ENCODE results near the gene ELOB.
"Not testable (repeated sequence)": the region's sequence is repeated elsewhere in the genome, so short reads cannot be mapped to it uniquely, and the experiment has no call there.

Gene ELOB

DNA sequence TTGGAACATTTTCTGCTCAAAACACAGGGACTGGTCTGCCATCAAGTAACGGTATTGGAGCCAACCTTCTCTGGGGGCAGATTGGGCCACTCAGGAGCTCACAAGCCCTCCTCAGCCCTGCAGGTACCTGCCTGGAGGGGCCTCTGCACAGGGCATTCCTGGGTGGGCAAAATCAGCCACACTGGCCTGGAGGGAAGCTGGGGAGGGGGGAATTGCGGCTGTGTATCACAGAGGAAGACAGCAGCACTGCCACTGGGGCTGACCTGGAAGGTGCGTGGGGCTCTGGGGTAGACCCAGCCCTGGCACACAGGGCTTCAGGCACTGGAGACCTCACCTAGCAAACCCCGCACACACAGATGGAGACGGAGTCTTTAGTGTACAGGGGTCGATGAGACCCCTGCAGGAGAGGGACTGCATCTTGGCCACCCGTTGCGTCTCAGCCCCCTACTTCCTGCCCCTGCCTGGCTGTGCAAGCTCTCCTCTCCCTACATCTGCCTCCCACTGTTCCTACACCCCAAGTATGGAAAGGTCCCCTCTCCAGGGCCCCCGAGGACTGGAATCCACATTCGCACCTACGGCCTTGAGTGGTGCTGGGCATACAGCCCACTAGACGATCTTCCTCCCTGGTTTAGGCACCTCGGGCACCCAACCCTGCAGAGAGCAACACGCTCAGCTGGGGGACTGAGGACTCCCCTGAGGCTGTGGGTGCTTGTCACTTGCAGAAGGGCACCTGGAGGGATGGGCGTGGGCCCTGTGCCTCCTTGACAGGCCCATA, 31.8 kb downstream of the ELOB start:
- DNase-seq (ENCODE audit: low read depth), result no peak

DNA sequence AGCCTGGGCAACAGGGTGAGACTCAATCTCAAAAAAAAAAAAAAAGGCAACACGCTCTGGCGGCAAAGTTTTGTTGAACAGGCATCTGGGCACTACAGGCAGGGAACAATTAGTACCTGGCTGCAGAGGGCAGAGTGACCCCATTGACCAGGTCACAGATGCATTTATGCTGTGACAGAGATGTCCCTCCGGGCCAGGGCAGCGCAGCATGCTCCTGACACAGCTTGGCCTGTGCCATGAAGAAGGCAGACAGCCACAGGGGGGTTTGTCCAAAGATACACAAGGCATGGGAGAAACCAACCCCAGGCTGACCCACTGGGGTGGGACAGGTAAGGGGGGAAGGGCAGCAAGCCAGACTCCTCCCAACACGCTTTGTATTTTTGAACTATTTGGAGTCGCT, 32.4 kb downstream of the ELOB start:
- DNase-seq (ENCODE audit: low read depth), result no peak

DNA sequence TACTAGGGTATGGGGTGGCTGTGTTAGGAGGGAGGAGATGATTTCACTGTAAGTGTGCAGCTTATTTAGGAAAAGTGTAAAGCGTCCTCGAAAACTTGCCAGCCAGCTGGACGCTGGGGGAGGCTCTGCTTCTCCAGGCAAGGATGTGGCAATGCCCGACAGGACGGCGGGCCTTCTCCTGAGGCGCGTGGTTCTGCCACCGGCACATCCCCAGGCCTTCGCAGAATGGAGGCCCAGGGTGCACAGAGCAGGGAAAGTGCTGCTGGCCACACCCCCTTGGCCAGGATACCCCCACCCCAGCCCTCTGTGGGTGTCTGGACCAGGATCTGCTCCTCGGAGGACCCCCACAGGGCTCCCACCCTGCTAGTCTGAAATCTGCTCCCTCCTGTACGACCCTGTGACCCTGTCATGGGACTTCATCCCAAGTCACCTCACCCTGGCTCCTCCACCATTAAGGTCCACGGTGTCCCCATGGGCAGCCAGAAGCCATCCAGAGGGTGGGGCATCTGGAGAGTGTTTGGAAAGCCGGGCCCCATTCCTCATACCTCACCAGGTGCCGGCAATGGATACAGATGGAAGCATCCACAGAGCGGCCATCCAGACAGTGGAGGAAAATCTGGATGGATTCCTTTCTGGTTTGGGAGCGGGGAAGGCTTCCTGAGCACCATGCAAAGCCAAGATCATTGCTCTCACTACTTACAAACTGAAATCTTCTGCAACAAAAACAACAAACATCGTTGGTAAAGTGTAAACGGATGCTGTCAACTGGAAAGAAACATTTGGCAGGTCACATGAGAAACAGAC, 33.9 kb downstream of the ELOB start:
- DNase-seq (ENCODE audit: low read depth), result no peak

DNA sequence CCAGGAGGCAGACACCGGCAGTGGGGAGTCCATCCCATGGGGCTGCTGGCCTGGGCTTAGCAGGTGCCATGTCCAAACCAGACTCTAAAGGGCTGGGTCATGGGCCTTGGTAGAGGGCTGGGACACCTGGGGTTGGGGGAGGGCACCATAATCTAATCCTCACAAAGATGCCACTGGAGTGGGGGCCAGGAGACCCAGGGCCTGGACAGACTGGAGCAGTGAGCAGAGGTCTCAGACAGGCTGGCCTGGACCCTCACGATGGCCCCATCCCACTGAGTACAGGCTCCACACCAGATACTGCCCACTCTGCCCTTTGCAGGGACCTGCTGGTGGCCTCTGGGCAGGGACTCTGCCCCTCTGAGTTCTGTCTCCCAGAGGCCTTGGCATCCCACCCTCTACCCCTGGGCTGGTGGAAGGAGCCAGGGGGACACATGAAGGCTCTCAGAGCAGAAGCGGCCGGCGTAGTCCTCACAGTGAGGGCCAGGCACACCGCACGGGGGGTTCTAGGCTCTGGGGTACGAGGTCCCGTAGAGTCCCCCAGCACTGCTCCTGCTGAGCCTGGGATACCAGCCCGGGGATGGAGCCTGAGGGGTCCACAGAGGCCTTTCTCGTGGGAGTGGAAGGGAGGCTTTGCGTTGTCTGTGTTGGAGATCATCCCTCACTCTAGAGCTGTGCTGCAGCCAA, 34.6 kb downstream of the ELOB start:
- no peak for DNase-seq (ENCODE audit: low read depth)

DNA sequence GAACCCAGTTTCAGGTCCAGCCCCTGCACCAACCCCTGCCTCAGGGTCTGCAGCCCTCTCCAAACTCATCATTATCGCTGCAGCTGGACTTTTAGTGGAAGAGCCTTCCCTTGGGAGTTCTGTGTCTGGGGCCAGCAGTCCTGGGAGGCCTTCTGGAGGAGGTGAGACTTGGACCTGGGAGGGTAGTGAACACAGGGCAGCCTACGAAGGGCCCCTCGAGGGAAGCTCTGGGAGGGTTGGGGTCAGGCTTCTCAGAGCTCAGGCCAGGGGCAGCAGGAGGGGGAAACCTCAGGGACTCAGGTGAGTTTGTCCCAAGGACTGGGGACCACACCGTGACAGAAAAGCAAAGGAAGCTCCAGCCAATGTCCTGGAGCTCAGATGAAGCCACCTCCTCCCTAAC, 35.9 kb downstream of the ELOB start:
- DNase-seq (ENCODE audit: low read depth), result no peak

DNA sequence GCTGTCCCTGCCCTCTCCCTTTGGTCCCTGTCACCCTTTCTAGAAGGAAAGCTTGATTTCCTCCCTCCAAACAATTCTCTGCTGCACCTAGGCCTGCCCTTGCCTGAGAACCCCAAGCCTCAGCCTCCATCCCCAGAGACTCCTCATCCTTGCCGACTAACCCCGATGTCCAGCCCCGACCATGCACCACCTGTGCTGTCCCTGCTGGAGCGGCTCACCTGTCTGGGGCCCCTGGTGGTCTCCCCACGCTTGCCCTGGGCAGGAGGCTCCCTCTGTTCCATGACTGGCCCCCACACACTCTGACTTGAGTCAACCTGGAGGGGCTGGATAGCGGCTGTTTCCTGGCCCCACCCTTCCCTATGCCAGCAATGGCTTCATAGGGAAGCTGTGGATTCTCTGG, 36.6 kb downstream of the ELOB start:
- DNase-seq (ENCODE audit: low read depth), result no peak

DNA sequence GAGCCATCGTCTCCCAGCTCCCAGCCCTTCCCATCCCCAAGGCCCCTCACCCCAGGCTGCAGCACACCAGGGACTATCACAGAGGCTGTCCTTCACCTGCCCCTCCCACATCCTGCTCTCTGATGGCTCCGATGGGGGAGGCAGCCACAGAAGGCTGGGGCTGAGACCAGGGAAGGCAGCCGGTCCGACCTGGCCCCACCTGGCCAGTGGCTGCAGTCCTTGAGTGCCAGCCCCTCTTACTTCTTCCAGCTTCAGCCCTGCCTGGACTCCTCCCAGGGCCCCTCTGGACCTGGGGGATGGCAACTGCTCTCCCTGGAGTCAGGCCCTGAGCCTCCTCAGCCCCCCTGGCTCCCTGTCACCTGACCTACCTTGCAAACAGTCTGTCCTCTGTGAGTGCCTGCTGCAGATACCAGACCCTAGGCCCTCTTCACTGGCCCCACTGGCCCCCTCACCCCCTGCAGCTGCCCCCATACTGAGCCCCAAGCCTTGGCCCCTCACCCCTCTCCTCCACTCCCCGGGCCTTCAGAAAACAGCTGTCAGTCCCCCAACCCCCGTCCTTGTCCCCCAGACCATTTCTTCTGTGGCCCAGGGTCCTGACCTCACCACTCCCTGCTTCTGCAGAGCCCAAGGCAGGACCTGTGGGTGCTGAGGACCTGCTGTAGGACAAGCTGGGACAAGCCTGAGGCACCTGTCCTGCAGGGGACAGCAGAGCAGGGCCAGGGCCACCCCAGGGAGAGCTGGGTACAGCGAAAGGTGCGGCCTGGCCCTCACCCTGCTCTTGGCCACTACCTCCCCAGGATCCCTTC, 37.3 kb downstream of the ELOB start:
- no peak for DNase-seq (ENCODE audit: low read depth)

DNA sequence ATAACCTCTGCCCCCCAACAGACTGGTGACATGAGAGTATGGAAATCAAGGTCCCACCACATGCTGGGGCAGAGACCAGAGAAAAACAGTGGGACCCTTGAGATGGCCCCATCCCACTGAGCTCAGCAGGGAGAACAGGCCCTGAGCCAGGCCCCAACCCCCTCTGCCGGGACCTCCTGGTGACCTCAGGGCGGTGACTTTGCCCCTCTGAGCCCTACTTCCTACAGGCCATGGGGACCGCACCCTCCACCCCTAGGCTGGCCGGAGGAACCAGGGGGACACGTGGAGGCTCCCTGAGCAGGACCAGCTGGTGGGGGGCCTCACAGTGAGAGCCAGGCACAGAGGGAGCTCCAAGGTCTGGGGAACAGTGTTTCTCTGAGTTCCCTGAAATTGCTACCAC, 38.5 kb downstream of the ELOB start:
- DNase-seq (ENCODE audit: low read depth), result no peak

DNA sequence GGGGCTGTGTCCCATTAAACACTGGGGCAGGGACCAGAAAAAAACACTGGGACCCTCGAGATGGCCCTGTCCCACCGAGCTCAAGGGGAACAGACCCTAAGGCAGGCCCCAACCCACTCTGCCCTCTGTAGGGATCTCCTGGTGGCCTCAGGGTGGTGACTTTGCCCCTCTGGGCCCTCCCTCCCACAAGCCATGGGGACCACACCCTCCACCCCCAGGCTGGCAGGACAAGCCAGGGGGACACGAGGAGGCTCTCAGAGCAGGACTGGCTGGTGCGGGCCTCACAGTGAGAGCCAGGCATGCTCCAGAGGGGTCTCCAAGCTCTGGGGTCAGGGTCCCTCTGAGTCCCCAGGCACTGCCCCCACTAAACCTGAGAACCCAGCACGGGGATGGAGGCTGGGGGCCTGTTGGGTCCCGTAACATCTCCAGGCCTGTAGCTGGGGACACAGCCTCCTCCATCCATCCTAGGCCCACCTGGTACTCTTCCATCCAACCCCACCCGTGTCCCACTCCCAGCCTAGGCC, 39.1 kb downstream of the ELOB start:
- no peak for DNase-seq (ENCODE audit: low read depth)

DNA sequence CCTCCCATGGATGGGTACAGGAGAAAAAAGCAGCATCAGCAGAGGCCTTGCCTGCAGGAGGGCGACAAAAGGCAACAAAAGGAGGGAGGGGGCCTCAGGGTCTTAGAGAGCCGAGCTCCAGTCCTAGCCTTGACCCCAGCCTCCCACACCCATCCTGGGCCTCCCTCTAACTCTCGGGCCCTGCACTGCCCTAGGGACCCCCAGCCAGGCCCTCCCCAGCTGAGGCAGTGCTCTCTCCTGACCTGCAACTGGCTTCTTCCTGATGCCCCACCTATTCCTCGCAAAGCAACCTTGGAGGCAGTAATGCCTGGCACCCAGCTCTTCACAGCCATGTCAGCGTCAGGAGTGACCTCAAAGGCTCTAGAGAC, 39.9 kb downstream of the ELOB start:
- DNase-seq (ENCODE audit: low read depth), result no peak

DNA sequence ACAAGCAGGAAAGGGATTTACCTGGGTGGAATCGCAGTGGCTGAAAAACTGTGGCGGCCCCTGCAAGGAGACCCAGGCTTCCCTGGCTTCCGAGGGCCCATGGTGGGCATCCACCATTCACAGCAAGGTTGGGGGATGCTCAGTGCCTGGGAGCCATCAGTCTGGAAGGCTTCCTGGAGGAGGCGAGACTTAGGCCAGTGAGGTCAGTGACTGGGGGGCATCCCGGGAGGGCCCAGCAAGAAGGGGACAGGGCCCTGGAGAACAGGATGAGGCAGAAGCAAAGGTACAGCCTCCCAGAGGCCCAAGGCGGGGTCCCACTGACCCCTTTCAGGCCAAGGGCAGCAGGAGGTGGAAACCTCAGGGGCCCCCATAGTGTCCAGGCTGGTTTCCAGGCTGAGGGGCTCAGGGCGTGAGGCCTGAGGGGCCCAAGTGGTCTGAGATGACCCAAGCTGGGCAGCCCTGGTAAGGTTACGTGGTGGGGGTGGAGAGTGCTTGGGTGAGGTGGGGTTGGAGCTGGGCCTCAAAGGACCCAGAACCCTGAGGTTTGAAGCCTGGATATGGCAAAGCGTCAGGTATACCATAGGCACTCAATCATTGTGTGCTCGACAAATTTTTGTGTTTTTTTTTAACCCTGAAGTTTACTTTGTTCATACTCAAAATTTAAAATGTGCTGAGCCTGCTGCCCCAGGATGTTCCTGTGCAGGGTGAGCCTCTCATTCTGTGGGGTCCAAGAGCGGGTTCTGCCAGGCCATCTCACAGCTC, 40.4 kb downstream of the ELOB start:
- DNase-seq (ENCODE audit: low read depth), result no peak

DNA sequence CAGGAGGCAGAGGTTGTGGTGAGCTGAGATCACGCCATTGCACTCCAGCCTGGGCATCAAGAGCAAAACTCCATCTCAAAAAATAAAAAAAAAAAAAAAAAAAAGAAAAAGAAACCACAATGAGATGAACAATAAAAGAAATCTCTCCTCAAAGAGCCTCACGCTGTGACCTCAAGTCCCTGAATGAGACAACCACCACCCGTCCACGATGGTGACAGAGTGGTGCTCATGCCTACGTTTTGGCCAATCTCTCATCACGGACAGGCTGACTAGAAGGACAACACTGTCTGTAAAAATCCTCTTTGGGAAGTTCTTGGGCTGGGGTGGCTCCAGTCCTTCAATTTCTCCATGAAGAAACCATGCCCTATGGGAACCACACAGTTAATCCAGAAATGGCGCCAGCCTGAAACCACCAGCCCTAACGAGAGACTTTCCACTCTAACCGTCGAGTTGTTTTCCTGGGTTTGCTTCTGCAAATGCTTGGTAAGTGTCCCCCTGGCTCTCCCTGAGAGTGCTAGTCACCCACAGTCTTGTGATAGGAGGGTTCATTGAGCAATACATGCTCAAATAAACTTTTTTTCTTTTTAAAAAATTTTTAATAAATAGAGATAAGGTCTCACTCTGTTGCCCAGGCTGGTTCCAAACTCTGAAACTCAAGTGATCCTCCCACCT, 42.1 kb downstream of the ELOB start:
- no peak for DNase-seq (ENCODE audit: low read depth)

DNA sequence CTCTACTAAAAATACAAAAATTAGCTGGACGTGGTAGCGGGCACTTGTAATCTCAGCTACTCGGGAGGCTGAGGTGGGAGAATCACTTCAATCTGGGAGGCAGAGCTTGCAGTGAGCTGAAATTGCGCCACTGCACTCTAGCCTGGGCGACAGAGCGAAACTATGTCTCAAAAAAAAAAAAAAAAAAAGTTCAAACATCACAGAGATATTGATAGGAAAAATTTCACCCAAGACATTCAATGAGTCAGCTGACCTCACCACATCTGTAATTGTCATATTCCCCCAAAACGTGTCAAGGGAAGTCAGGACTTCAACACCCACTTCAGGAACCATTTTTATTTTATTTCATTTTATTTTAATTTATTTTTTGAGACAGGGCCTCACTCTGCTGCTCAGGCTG, 49.0 kb downstream of the ELOB start:
- no peak for DNase-seq (ENCODE audit: low read depth)

DNA sequence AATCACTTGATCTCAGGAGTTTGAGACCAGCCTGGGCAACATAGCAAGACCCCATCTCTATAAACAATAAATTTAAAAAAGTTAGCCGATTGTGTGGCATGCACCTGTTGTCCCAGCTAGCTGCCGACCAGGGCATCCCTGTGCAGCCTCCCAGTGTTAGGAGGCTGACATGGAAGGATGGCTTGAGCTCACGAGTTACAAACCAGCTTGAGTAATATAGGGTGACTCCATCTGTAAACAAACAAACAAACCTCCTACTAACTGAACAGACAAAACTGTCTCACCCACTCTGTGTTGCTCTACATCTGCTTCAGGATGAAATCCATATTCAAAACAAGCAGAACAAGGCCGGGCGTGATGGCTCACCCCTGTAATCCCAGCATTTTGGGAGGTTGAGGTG, 50.2 kb downstream of the ELOB start:
- DNase-seq (ENCODE audit: low read depth), result no peak

DNA sequence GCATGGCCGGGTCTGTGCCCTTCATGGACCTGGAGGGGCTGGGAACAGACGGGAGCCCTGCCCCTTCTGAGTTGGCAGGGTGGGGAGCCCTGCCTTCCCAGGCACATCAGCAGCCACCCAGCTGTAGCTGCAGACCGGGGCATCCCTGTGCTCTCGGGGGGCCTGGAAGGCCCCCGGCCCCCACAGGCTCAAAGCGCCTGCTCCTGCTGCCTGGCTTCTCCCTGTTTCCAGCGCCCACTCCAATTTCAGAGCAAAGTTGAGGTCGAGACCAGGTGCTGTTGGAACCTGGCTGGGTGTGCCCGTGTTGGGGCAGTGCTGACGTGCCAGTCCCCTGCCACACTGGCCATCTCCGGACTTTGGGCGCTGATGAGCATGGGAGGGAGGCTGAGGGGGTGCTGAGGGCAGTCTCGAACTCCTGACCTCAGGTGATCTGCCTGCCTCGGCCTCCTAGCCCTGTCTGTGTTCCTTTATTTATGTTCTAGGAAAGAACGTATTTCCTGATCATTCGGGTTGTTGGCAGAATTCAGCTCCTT, 52.2 kb downstream of the ELOB start:
- no peak for DNase-seq (ENCODE audit: low read depth)

DNA sequence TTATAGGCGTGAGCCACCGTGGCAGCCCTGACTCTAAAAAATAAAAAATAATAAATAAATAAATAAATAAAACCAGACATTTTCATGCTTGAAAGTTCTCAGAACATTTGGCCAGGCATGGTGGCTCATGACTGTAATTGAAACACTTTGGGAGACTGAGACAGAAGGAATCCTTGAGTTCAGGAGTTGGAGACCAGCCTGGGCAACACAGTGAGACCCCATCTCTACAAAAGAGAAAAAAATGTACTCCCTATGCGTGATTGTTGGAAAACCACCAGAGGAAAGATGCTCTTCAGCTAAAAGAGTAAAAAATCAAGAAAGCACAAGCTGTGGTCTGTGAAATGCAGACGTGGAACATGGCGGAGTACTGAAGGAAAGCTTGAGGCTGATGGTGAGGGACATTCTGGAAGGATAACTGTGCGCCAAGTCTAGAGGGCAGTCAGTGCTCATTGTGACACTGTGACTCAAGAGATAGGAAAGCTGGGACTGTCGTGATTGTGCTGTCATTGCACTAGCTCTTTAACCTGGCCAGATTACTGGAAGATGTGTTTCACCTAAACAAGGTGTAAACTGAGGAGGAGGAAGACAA, 52.9 kb downstream of the ELOB start:
- no peak for DNase-seq (ENCODE audit: low read depth)

DNA sequence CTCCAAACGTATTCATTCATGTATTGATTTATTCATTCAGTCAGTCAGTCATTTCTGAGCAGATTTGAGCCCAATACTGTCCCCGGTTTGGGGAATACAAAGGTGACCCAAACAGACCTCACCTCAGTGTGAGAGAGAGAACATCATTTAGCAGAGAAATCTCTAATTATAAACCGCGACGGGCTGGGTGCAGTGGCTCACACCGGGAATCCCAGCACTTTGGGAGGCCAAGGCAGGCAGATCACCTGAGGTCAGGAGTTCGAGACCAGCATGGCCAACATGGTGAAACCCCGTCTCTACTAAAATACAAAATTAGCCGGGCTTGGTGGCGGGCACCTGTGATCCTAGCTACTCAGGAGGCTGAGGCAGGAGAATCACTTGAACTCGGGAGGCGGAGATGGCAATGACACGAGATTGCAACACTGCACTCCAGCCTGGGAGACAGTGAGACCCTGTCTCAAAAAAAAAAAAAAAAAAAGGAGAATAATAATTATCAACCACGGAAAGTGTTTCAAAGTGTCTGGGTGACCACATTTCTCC, 55.4 kb downstream of the ELOB start:
- DNase-seq (ENCODE audit: low read depth), result not testable (repeated sequence)
